Head of caudate nucleus (tissue), 42 donors: ENCODE data around the gene CPT1C.
"Not testable (repeated sequence)": the region's sequence is repeated elsewhere in the genome, so short reads cannot be mapped to it uniquely, and the experiment has no call there.

ENCODE experiments used
- DNase-seq, 42 donors: peaks; one replicate each; pipeline versions ENCODE4 v3.0.0 to v3.0.0-alpha.2; 2020 to 2021; ENCODE audit warnings: mixed read lengths in 7 of 42
- intact Hi-C: fragments of 100-400 bp; cut with DNase I; formaldehyde crosslinking; loops from one replicate; pipeline ENCODE4 v1.15.0; 2022

Gene CPT1C

GRCh38 chr19:49691243-49692146 lies 579 bp downstream of the CPT1C start:
- intact Hi-C loops: no loop called here
- DNase-seq: peak; percentile 73 to 93 (median 83)

DNA sequence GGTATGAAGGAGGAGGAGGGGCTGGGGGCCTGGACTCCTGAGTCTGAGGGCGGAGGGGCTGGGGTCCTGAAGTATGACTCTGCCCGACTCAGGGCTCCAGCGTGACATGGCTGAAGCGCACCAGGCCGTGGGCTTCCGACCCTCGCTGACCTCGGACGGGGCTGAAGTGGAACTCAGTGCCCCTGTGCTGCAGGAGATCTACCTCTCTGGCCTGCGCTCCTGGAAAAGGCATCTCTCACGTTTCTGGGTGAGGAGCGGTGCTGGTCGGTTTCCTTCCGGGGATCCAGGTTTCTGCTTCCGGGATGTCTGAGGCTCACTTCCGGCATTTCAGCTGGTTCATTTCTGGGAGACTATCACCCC lies 1.2 kb downstream of the CPT1C start:
- intact Hi-C loops: no loop called here
- peak; percentile 35 to 83 (median 70) for DNase-seq

DNA sequence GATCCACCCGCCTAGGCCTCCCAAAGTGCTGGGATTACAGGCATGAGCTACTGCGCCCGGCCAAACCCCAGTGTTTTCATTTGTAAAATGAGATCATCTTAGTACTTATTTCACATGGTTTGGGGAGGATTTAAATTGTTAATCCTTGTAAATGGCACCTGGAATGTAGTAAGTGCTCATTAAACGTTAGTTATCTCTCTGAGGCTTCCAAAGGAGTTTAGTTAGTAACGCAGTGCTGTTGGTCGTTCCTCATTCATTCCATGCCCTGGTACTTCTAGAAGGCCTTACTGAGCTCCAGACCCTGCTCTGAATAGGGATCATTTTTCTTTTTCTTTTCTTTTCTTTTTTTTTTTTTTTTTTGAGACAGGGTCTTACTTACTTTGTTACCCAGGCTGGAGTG lies 5.2 kb downstream of the CPT1C start:
- no peak for DNase-seq
- intact Hi-C loops: no loop called here

DNA sequence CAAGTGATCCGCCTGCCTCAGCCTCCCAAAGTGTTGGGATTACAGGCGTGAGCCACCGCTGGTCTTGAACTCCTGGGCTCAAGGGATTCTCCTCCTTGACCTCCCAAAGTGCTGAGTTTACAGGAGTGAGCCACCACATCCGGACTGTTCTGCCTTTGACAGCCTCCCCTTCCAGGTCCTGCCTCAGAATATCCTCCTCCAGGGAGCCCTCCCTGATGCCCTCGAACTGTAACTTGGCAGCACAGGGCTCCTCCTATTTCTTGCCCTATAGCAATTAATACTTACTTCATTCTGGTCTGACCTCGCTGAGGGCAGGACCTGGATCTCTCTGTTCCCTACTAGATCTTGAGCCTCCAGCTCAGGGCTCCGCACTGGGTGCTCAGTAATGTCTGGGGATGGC lies 5.9 kb downstream of the CPT1C start:
- DNase-seq: no peak
- intact Hi-C loops: no loop called here

- intact Hi-C loops: no loop called here
- no peak for DNase-seq
Measured at GRCh38 chr19:49699364-49699763, 8.4 kb downstream of the CPT1C start.

- no peak for DNase-seq
- intact Hi-C loops: no loop called here
Measured at GRCh38 chr19:49700563-49700962, 9.6 kb downstream of the CPT1C start.

DNA sequence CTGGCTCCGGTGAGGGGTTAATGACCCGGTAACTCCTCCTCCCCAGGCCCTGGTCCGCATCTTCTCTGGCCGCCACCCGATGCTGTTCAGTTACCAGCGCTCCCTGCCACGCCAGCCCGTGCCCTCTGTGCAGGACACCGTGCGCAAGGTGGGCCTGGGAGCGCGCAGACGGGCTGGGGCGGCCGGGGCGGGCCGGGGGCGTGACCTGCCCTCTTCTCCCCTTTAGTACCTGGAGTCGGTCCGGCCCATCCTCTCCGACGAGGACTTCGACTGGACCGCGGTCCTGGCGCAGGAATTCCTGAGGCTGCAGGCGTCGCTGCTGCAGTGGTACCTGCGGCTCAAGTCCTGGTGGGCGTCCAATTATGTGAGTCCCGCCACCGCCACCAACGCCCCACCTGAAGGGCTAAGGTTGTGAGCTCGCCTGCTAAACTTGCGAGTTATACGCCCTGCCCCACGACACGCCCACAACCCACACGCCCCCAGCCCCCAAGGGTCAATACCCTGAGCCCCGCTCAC lies 10.4 kb downstream of the CPT1C start:
- intact Hi-C loops: no loop called here
- DNase-seq: no peak

DNA sequence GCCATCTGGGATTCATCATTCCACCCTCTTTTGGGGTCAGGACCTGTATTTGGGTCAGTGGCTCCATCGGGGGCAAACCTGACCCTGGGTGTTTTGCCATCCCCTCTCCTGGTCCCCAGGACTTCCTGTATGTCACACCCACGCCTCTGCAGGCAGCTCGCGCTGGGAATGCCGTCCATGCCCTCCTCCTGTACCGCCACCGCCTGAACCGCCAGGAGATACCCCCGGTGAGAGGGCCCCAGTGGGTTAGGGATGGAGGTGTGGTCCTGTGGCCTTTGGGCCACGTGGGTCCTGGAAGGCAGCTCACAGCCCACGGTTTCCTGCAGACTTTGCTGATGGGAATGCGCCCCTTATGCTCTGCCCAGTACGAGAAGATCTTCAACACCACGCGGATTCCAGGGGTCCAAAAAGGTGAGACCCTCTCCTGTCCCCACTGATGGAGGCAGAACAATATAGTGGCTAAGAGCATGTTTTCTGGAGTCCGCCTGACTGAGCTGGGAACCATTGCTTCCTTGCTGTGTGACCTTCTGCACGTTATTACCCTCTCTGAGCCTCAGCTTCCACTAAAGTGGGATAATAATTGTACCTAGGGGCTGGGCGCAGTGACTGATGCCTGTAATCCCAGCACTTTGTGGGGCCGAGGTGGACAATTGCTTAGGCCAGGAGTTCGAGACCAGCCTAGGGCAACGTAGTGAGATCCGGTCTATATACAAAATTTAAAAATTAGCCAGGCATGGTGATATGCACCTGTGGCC lies 14.1 kb downstream of the CPT1C start:
- intact Hi-C loops: no loop called here
- no peak for DNase-seq

DNA sequence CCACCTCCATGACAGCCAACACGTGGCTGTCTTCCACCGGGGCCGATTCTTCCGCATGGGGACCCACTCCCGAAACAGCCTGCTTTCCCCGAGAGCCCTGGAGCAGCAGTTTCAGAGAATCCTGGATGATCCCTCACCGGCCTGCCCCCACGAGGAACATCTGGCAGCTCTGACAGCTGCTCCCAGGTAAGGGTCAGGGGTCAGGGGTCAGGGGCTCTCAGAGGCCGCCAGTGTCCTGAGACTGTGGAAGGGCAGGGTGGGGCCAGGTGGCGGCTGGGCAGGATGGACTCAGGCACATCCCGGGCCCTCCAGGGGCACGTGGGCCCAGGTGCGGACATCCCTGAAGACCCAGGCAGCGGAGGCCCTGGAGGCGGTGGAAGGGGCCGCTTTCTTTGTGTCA lies 15.0 kb downstream of the CPT1C start:
- intact Hi-C loops: no loop called here

DNA sequence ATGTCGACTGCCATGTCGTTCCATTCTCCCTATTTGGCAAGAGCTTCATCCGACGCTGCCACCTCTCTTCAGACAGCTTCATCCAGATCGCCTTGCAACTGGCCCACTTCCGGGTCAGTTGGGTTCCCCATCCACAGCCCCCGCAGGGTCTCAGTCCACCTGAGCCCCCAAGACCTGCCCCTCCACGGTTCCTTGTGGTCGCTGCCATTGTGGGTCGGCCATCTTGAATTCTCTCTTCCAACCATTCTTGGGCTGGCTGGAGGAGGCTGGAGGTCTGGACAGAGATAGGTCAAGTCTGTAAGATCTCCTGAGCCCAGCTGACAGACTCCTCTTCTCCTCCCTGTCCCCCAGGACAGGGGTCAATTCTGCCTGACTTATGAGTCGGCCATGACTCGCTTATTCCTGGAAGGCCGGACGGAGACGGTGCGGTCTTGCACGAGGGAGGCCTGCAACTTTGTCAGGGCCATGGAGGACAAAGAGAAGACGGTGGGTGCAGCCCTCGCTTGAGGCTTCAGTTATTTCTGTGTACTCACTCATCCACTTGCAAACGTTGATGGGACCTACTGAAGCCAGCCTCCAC lies 19.5 kb downstream of the CPT1C start:
- intact Hi-C loops: no loop called here
- DNase-seq: no peak

More for the DNA sequence above, 15.0 kb downstream of the CPT1C start:
- no peak for DNase-seq

DNA sequence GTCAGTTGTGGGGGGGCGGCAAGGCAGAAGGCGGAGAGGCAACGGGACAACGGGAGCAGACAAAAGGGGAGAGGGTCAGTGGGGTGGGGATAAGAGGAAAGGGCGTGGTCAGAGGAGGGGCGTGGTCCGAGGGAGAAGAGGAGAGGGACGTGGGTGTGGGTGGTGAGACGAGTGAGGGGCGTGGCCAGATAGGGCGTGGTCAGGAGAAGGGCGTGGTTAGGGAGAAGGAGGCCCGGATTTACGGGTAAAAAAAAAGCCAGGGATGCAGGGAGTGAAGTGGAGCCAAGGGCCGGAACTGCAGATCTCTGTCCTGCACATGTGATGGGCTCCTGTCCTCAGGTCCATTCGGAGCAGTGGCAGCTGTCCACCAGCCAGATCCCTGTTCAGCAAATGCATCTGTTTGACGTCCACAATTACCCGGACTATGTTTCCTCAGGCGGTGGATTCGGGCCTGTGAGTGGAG lies 21.5 kb downstream of the CPT1C start:
- intact Hi-C loops: no loop called here
- peak in 19 of 42 donors; percentile 10 to 55 (median 33) for DNase-seq

DNA sequence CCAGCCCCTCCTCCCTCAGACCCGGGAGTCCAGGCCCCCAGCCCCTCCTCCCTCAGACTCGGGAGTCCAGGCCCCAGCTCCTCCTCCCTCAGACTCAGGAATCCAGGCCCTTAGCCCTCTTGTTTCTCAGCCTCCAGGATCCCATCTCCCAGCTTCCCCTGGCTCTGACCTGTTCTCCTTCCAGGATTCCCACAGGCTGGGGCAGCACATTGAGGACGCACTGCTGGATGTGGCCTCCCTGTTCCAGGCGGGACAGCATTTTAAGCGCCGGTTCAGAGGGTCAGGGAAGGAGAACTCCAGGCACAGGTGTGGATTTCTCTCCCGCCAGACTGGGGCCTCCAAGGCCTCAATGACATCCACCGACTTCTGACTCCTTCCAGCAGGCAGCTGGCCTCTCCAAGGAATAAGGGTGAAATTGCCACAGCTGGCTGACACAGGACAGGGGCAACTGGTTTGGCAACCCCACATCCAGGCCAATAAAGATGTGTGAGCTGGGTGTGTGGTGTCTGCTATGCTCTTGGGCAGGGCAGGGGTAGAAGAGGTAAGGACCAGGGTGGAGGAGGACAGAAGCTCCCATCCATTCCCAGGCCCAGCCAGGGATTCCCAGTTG lies 22.4 kb downstream of the CPT1C start:
- intact Hi-C loops: no loop called here

GRCh38 chr19:49716154-49716553 lies 25.2 kb downstream of the CPT1C start:
- intact Hi-C loops: no loop called here
- no peak for DNase-seq

More for the DNA sequence above, 22.4 kb downstream of the CPT1C start:
- no peak for DNase-seq

GRCh38 chr19:49718511-49718910 lies 27.6 kb downstream of the CPT1C start:
- intact Hi-C loops: no loop called here
- DNase-seq: no peak

GRCh38 chr19:49718991-49719390 lies 28.1 kb downstream of the CPT1C start:
- intact Hi-C loops: no loop called here
- no peak for DNase-seq

DNA sequence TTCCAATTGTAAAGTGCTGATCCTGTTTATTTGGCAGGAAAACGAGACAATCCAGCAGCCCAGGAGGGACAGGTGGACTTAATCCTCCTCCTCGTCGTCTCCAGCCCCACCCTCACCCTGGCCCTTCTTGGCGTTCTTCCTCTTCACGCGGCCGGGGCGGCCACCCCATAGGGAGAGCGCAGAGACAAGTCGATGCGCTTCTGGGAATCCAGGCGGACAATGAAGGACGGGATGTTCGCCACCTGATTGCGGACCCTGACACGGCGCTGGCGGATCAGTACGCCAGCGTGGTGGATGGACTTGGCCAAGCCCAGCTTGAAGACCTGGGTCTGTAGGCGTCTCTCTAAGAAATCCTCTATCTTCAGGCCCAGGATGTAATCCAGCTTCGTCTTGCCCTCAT lies 28.5 kb downstream of the CPT1C start:
- intact Hi-C loops, DNase-seq: not testable (repeated sequence)

DNA sequence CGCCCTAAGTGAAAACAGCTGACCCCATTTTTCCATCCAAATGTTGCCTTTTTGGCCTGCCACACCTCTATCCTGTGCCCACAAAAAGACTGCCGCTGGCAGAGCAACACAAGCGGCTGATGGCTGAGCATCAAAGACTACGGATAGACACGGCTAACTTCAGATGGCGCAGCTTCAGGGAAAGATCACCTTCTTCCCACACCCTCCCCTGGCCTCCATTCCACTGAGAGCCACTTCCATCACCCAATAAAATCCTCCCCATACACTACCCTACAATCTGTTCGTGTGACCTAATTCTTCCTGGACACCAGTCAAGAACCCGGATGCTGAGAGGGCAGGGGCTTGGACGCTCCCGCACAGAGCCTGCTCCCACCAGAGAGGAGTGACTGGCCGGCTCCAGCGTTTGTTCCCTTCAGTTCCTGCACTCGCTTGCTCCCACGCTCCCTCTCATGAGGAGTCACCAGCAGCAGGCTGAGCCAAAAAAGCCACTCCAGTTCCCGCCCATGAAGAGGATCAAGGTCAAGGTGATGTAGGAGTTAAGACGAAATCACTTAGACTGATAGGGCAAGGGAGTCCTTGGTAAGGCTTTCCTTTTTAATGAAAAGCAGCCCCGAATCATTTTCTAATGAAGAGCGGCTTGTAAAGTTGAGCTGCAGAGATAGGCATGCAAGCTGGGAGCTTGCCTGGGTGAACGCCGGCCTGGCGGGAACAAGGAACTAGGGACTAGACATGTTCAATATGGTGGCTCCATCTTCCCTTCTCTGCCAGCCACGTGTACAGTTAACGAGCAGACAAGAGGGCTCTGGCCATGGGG lies 36.5 kb downstream of the CPT1C start:
- peak in 4 of 42 donors; percentile 4 to 40 (median 38) for DNase-seq
- intact Hi-C loops: no loop called here

DNA sequence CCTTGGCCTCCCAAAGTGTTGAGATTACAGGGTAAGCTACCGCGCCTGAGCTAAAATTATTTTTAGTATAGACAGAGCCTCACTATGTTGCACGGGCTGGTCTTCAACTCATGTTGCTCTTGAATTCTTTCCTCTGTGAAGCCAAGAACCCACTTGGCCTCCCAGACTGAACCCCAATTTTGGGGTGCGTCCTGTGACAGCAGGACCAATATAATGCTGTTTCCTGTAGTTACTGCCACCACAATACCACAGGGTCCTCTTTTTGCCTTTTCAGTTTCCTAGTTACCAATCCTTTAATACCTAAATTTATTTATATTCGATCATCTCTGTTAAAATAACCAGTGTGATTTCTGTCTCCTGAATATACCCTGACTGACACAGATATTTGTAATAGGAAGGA lies 39.2 kb downstream of the CPT1C start:
- intact Hi-C loops: no loop called here
- DNase-seq: no peak

DNA sequence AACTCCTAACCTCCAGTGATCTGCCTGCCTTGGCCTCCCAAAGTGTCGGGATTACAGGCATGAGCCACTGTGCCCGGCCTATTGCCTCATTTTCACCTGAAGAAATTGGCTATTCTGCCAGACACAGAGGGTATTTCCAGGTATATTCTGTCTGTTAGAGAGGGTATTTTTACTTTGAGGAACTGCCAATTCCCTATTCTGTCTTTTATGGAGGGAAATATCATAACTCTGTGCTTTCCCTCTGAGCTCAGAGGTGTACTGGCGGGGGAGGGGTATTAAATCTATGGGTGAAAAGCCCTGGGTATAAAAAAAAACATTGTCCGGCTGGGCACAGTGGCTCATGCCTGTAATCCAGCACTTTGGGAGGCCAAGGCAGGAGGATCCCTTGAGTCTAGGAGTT lies 47.4 kb downstream of the CPT1C start:
- intact Hi-C loops: no loop called here
- no peak for DNase-seq
